CD4-positive, alpha-beta memory T cell (primary cell): ENCODE measurements around the gene MPRIP. TPM values are rescaled to one million over a fixed set of nuclear protein-coding genes. Genes with fewer than 3 reads are reported as not detected.
"Not testable (repeated sequence)": the region's sequence is repeated elsewhere in the genome, so short reads cannot be mapped to it uniquely, and the experiment has no call there.

Source experiments
- CTCF ChIA-PET: fragments of 350-600 bp; sonication (Branson Sonifier 250); formaldehyde crosslinking; loops from one replicate; lab custom pipeline; 2021; ENCODE audit warnings: inconsistent platforms; ENCODE audit not compliant: partially characterized antibody; lab: Charles Lee
- POLR2A ChIA-PET: fragments of 350-600 bp; sonication (Branson Sonifier 250); formaldehyde crosslinking; loops from one replicate; lab custom pipeline; 2021; ENCODE audit not compliant: partially characterized antibody; lab: Charles Lee
- DNase-seq, 5 donors: peaks; one replicate each; pipeline versions ENCODE4 v3.0.0 to v3.0.0-alpha.2; 2020 to 2022; ENCODE audit warnings: mixed read lengths in 1 of 5
- H3K27ac ChIP-seq: one replicate; pipeline ENCODE4 v1.7.0; 2013; ENCODE audit warnings: low read depth, low read length
- H3K27me3 ChIP-seq: 2 replicates; pipeline ENCODE4 v1.7.0; 2013; ENCODE audit warnings: mild to moderate bottlenecking, low read length, moderate library complexity; ENCODE audit not compliant: insufficient read depth
- H3K36me3 ChIP-seq: 2 replicates; pipeline ENCODE4 v1.7.0; 2013; ENCODE audit warnings: mild to moderate bottlenecking, low read length, moderate library complexity; ENCODE audit not compliant: insufficient read depth
- H3K4me1 ChIP-seq: 2 replicates; pipeline ENCODE4 v1.7.0; 2013; ENCODE audit warnings: mild to moderate bottlenecking, low read length, moderate library complexity; ENCODE audit not compliant: insufficient read depth
- H3K4me3 ChIP-seq, 2 donors: one replicate each; pipeline ENCODE4 v1.7.0; 2013; ENCODE audit warnings: low read length in 2 of 2, mild to moderate bottlenecking in 1 of 2
- H3K9me3 ChIP-seq, 2 donors: one replicate each; pipeline ENCODE4 v1.7.0; 2013; ENCODE audit warnings: low read length in 2 of 2, control low read depth in 1 of 2; ENCODE audit not compliant: control insufficient read depth in 1 of 2
- H3K27ac Mint-ChIP-seq, 7 donors: one replicate each; pipeline ENCODE4 v1.8.0; 2020 to 2021; ENCODE audit warnings: mixed read lengths in 7 of 7, mild to moderate bottlenecking in 6 of 7, inconsistent platforms in 3 of 7, moderate library complexity in 3 of 7
- H3K27me3 Mint-ChIP-seq, 2 donors: one replicate each; pipeline ENCODE4 v1.8.0; 2020 to 2021; ENCODE audit warnings: mixed read lengths in 2 of 2
- H3K36me3 Mint-ChIP-seq, 2 donors: one replicate each; pipeline ENCODE4 v1.8.0; 2020 to 2021; ENCODE audit warnings: mixed read lengths in 2 of 2, inconsistent platforms in 1 of 2, mild to moderate bottlenecking in 1 of 2
- H3K4me1 Mint-ChIP-seq, 4 donors: one replicate each; pipeline ENCODE4 v1.8.0; 2020 to 2021; ENCODE audit warnings: mixed read lengths in 4 of 4, mild to moderate bottlenecking in 1 of 4
- H3K4me3 Mint-ChIP-seq, 8 donors: one replicate each; pipeline ENCODE4 v1.8.0; 2020 to 2021; ENCODE audit warnings: mixed read lengths in 8 of 8, mild to moderate bottlenecking in 7 of 8, moderate library complexity in 6 of 8, inconsistent platforms in 3 of 8
- H3K9me3 Mint-ChIP-seq, 8 donors: one replicate each; pipeline ENCODE4 v1.8.0; 2020 to 2021; ENCODE audit warnings: mixed read lengths in 8 of 8, mild to moderate bottlenecking in 5 of 8, inconsistent platforms in 3 of 8, moderate library complexity in 1 of 8
- intact Hi-C: fragments of 100-400 bp; cut with micrococcal nuclease; formaldehyde crosslinking; loops from one replicate; pipeline ENCODE4 v1.15.1; 2023
- polyA plus RNA-seq, 2 donors: library from polyadenylated mRNA; unstranded; fragments of 300-500 nt; fragmentation: Illumina TruSeq; gene quantifications; one replicate each; pipeline ENCODE4 v1.2.3, GENCODE V29; 2021
- total RNA-seq, 2 experiments: library from RNA; stranded (reverse); gene quantifications; one replicate each; pipeline ENCODE4 v1.2.3, GENCODE V29; 2021

MPRIP gene
- total and polyA plus RNA-seq, 4 experiments from 2014 or later = 48.4 to 255 (median 152) TPM

- DNase-seq = peak in 3 of 5 donors; percentile 34 to 54 (median 45)
- no peak overlapping the region for H3K27ac ChIP-seq
These were observed 112.7 kb downstream of the MPRIP start for GRCh38 chr17:17154981-17155380.

DNA sequence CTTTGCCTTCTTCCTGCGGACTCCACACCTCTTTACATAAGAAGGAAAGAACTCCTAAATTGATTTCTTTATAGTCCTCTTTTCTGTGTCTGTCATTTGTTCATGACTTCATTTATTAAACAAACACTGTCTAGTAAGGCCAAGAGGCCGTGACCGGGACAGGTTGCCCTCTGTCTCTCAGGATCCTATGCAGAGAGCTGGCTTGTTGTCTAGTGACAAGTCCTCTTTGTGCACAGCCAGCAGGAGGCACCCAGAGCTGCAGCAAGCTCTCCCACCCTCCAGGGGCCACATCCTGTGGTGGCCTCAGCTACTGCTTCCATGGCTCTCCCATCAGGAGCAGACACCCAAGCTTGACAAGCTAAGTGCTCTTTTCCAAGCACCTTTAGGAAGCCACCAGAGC lies 113.3 kb downstream of the MPRIP start:
- no peaks in the 10 kb centered on the region for H3K9me3 Mint-ChIP-seq
- Histone ChIP-seq H3K36me3 (peaks cover 55% of the 10 kb centered on the region), H3K27me3 (no peaks in the 10 kb centered on the region), H3K4me3 (no peak overlapping the region), H3K4me1 (peaks cover 53% of the 10 kb centered on the region), H3K9me3 (no peaks in the 10 kb centered on the region), H3K27ac (no peak overlapping the region)
- H3K4me3 Mint-ChIP-seq = peak overlapping the region in 6 of 8 donors; percentile 52 to 74 (median 58)
- no peaks in the 10 kb centered on the region for H3K27me3 Mint-ChIP-seq
- peaks cover 43 to 76% of the 10 kb centered on the region in 2 donors for H3K36me3 Mint-ChIP-seq
- peak overlapping the region; percentile 24 to 96 (median 88) for H3K27ac Mint-ChIP-seq
- DNase-seq = no peak
- ChIA-PET POLR2A (interaction anchor here (0.8 to 3.1 kb wide), 7 partner anchors 8 to 125 kb away, joined by 3 to 11 read pairs (median 4); partner anchors contain the start of gene COPS3), CTCF (interaction anchor here (0.7 to 2.0 kb wide), 11 partner anchors 11 to 157 kb away, joined by 3 to 6 read pairs (median 3); partner anchors contain the start of gene FLCN)
- H3K4me1 Mint-ChIP-seq = peaks cover 32 to 56% (median 44%) of the 10 kb centered on the region in 4 donors
- intact Hi-C loops = loop anchor here (2.0 kb wide), 1 partner anchor 27 kb away; no protein-coding TSS in a partner anchor

More at GRCh38 chr17:17154981-17155380, 112.7 kb downstream of the MPRIP start:
- H3K27me3 Mint-ChIP-seq = no peaks in the 10 kb centered on the region
- Histone ChIP-seq H3K27me3 (no peaks in the 10 kb centered on the region), H3K9me3 (no peaks in the 10 kb centered on the region), H3K36me3 (peaks cover 53% of the 10 kb centered on the region), H3K4me1 (peaks cover 53% of the 10 kb centered on the region), H3K4me3 (no peak overlapping the region)
- intact Hi-C loops = loop anchor here (2.0 kb wide), 1 partner anchor 28 kb away; no protein-coding TSS in a partner anchor
- peaks cover 47 to 79% of the 10 kb centered on the region in 2 donors for H3K36me3 Mint-ChIP-seq
- peaks cover 34 to 61% (median 46%) of the 10 kb centered on the region in 4 donors for H3K4me1 Mint-ChIP-seq
- POLR2A ChIA-PET = interaction anchor here (0.8 to 3.1 kb wide), 6 partner anchors 9 to 125 kb away, joined by 3 to 11 read pairs (median 5); partner anchors contain the start of gene COPS3
- peak overlapping the region in 7 of 8 donors; percentile 33 to 74 (median 55) for H3K4me3 Mint-ChIP-seq
- peak overlapping the region; percentile 66 to 96 (median 88) for H3K27ac Mint-ChIP-seq
- CTCF ChIA-PET = interaction anchor here (0.9 to 2.0 kb wide), 8 partner anchors 11 to 106 kb away, joined by 3 to 6 read pairs (median 4); no protein-coding TSS in a partner anchor
- H3K9me3 Mint-ChIP-seq = no peaks in the 10 kb centered on the region

DNA sequence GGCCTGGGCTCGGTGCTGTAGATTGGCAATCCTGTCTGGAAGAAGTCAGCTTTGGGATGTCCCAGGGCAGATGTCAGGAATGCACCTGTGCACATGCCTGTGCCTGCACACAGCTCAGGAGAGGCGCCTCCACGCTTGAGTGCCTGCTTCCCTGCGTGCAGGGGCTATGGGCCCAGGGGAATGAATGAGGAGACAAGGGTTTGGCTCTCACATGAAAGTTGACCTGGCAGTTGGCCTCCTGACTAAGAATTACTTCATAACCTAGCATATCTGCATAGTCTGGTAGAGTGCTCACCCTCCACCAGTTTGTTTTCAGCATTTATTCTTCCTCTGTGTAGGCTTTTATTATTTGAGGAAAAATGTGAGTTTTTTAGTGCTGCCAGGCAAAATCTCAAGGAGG lies 113.8 kb downstream of the MPRIP start:
- Mint-ChIP-seq H3K27me3 (no peaks in the 10 kb centered on the region), H3K9me3 (no peaks in the 10 kb centered on the region), H3K4me1 (peaks cover 32 to 56% (median 44%) of the 10 kb centered on the region in 4 donors), H3K4me3 (no peak overlapping the region), H3K27ac (peak overlapping the region in 3 of 7 donors; percentile 61 to 94 (median 94)), H3K36me3 (peaks cover 43 to 80% of the 10 kb centered on the region in 2 donors)
- H3K9me3 ChIP-seq = no peaks in the 10 kb centered on the region
- DNase-seq = no peak
- no peaks in the 10 kb centered on the region for H3K27me3 ChIP-seq
- intact Hi-C loops = no loop called here
- ChIA-PET CTCF (interaction anchor here (0.7 to 2.0 kb wide), 12 partner anchors 12 to 157 kb away, joined by 3 to 6 read pairs (median 4); partner anchors contain the start of gene FLCN), POLR2A (interaction anchor here (0.9 to 3.1 kb wide), 5 partner anchors 20 to 124 kb away, joined by 3 to 11 read pairs (median 6); partner anchors contain the start of gene COPS3)
- peaks cover 52% of the 10 kb centered on the region for H3K4me1 ChIP-seq
- peaks cover 58% of the 10 kb centered on the region for H3K36me3 ChIP-seq
- H3K4me3 ChIP-seq = no peak overlapping the region
- H3K27ac ChIP-seq = no peak overlapping the region

DNA sequence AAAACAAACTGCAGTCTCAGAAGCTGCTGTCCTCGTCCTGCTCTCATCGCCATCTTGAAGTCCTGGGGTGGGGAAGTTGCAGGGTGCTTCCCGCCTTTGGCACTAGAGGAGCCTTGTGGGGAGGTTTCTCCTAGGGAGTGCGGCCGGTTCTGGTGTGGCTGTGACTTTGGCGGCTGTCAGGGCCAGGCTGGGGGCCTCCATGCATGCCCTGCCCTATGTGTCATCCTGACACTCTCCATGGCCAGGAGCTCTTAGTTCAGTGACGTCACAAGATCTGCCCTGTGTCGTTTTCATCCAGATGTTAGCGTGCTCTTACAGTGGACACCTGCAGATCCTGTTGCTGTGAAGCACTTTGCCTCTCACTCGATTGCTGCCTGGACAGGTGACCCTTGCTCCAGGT lies 114.3 kb downstream of the MPRIP start:
- H3K36me3 Mint-ChIP-seq = peaks cover 44 to 80% of the 10 kb centered on the region in 2 donors

DNA sequence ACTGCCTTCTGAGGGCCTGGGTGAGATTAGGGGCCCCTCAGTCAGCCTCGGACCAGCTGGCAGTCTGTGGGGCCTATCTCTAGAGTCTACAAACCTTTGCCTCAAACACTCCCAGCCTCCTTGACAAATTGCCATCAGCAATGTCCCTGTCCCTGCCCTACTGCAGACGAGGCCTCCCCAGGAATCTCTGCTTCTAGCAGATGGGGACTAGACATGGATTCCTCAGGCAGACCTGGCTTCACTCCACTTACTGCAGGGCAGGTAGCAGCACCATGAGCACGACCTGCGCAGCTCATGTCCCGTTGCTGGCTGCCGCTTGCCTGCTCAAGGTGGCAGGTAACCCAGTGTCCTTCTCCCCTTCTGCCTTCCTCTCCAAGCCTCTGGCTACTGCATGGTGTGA lies 114.8 kb downstream of the MPRIP start:
- Mint-ChIP-seq H3K9me3 (no peaks in the 10 kb centered on the region), H3K4me1 (peaks cover 34 to 49% (median 39%) of the 10 kb centered on the region in 4 donors), H3K4me3 (no peak overlapping the region), H3K27ac (peak overlapping the region in 6 of 7 donors; percentile 29 to 74 (median 56)), H3K27me3 (no peaks in the 10 kb centered on the region), H3K36me3 (peaks cover 46 to 81% of the 10 kb centered on the region in 2 donors)
- H3K4me3 ChIP-seq = no peak overlapping the region
- ChIA-PET POLR2A (interaction anchor here (3.1 kb wide), 1 partner anchor 25 kb away, joined by 11 read pairs; no protein-coding TSS in a partner anchor), CTCF (interaction anchor here (1.0 to 2.0 kb wide), 3 partner anchors 25 to 156 kb away, joined by 4 to 6 read pairs (median 5); no protein-coding TSS in a partner anchor)
- no peak for DNase-seq
- H3K27ac ChIP-seq = no peak overlapping the region
- intact Hi-C loops = no loop called here
- peaks cover 44% of the 10 kb centered on the region for H3K4me1 ChIP-seq
- H3K36me3 ChIP-seq = peaks cover 58% of the 10 kb centered on the region
- no peaks in the 10 kb centered on the region for H3K9me3 ChIP-seq
- no peaks in the 10 kb centered on the region for H3K27me3 ChIP-seq

More for the DNA sequence above, 114.3 kb downstream of the MPRIP start:
- Mint-ChIP-seq H3K9me3 (no peaks in the 10 kb centered on the region), H3K27ac (peak overlapping the region in 4 of 7 donors; percentile 30 to 61 (median 48)), H3K4me3 (no peak overlapping the region), H3K27me3 (no peaks in the 10 kb centered on the region), H3K4me1 (peaks cover 32 to 55% (median 42%) of the 10 kb centered on the region in 4 donors)
- Histone ChIP-seq H3K27me3 (no peaks in the 10 kb centered on the region), H3K4me3 (no peak overlapping the region), H3K36me3 (peaks cover 57% of the 10 kb centered on the region), H3K4me1 (peaks cover 49% of the 10 kb centered on the region), H3K9me3 (no peaks in the 10 kb centered on the region), H3K27ac (no peak overlapping the region)
- intact Hi-C loops = no loop called here
- ChIA-PET POLR2A (interaction anchor here (1.2 to 3.1 kb wide), 3 partner anchors 24 to 124 kb away, joined by 3 to 11 read pairs (median 6); partner anchors contain the start of gene COPS3), CTCF (interaction anchor here (0.8 to 2.0 kb wide), 6 partner anchors 12 to 156 kb away, joined by 3 to 6 read pairs (median 4); partner anchors contain the start of gene FLCN)
- no peak for DNase-seq

DNA sequence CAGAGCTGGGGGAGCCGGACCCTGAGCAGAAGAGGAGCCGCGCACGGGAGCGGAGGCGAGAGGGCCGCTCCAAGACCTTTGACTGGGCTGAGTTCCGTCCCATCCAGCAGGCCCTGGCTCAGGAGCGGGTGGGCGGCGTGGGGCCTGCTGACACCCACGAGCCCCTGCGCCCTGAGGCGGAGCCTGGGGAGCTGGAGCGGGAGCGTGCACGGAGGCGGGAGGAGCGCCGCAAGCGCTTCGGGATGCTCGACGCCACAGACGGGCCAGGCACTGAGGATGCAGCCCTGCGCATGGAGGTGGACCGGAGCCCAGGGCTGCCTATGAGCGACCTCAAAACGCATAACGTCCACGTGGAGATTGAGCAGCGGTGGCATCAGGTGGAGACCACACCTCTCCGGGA lies 116.2 kb downstream of the MPRIP start:
- CTCF ChIA-PET, H3K27ac Mint-ChIP-seq, H3K4me3 ChIP-seq, intact Hi-C loops, H3K27me3 Mint-ChIP-seq, H3K27me3 ChIP-seq, H3K9me3 Mint-ChIP-seq, POLR2A ChIA-PET, H3K27ac ChIP-seq, H3K9me3 ChIP-seq, DNase-seq, H3K4me3 Mint-ChIP-seq: not testable (repeated sequence)
- peaks cover 29% of the 10 kb centered on the region for H3K4me1 ChIP-seq
- Mint-ChIP-seq H3K36me3 (peaks cover 54 to 82% of the 10 kb centered on the region in 2 donors), H3K4me1 (peaks cover 25 to 35% (median 32%) of the 10 kb centered on the region in 4 donors)
- H3K36me3 ChIP-seq = peaks cover 67% of the 10 kb centered on the region

- peaks cover 66% of the 10 kb centered on the region for H3K36me3 ChIP-seq
- H3K4me1 Mint-ChIP-seq = peaks cover 16 to 24% (median 23%) of the 10 kb centered on the region in 4 donors
These were observed 117.3 kb downstream of the MPRIP start for GRCh38 chr17:17159571-17159970.

More at GRCh38 chr17:17159571-17159970, 117.3 kb downstream of the MPRIP start:
- POLR2A ChIA-PET = interaction anchor here (0.6 kb wide), 1 partner anchor 16 kb away, joined by 4 read pairs; no protein-coding TSS in a partner anchor
- H3K27ac Mint-ChIP-seq = peak overlapping the region in 4 of 7 donors; percentile 17 to 61 (median 26)
- H3K27ac ChIP-seq = no peak overlapping the region
- peaks cover 18% of the 10 kb centered on the region for H3K4me1 ChIP-seq
- H3K27me3 ChIP-seq = no peaks in the 10 kb centered on the region
- H3K9me3 Mint-ChIP-seq = no peaks in the 10 kb centered on the region
- no peaks in the 10 kb centered on the region for H3K9me3 ChIP-seq
- intact Hi-C loops = no loop called here
- peaks cover 51 to 78% of the 10 kb centered on the region in 2 donors for H3K36me3 Mint-ChIP-seq
- no peak overlapping the region for H3K4me3 ChIP-seq
- DNase-seq = no peak
- H3K27me3 Mint-ChIP-seq = no peaks in the 10 kb centered on the region
- no peak overlapping the region for H3K4me3 Mint-ChIP-seq
- CTCF ChIA-PET = interaction anchor here (1.1 kb wide), 1 partner anchor 31 kb away, joined by 3 read pairs; no protein-coding TSS in a partner anchor
